Measurements from ENCODE around the gene CST7. TPM values are rescaled to one million over a fixed set of nuclear protein-coding genes. Genes with fewer than 3 reads are reported as not detected.
A peak's percentile ranks its signal among the peaks of the same experiment; 100 is the strongest.

Gene CST7
- total RNA-seq, 1 donor from 2014 or later = not detected

DNA sequence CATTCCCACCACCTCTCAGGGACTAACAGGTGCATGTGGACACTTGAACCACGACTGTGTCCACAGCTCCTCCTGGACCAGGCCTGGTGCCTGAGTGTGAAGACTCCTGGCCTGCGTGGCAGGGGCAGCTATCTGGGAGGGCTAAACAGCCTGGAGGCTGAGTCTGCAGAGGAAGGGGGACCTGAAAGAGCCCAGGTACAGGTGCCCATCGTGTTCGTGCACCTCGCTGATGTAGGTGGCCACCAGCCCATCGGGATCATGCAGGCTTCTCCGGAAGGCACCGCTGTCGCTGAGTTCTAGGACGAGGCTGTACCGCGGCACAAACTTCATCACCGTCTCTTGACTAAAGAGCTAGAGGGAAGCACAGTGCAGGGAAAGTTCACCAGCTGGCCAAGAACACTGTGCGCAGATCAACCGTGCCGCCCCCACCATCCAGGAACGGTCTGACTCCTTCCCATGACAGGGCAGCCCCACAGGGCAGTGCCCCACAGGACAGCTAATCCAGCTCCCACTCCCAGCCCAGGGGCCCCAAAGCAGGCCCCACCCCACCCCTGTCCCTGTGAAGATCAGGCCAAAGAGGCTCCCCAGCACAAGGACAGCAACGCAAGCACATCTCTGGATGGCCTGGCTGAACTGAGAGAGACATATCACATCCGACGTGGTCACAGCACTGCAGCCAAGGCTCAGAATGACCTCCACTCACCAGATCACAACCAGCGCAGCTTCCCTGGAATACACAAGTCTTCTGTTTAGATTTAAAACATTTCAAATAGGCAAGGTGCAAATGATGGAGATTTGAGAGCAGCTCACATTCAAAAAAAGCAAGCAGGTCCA is 14.8 kb downstream of the CST7 start:
- Histone ChIP-seq H3K4me3 (no peak overlapping the region), H3K79me2 (ENCODE audit: low read depth) (no peaks in the 10 kb centered on the region), H3F3A (ENCODE audit: low read depth) (no peaks in the 10 kb centered on the region), H4K20me1 (ENCODE audit: low read depth) (no peaks in the 10 kb centered on the region), H3K27me3 (no peaks in the 10 kb centered on the region), H3K36me3 (no peaks in the 10 kb centered on the region), H3K9me3 (ENCODE audit: low read depth) (no peaks in the 10 kb centered on the region), H3K9ac (no peak overlapping the region), H3K4me2 (no peak overlapping the region), H2AFZ (replicated peaks) (no peak overlapping the region), H3K27ac (no peak overlapping the region), H3K4me1 (no peaks in the 10 kb centered on the region)
- Mint-ChIP-seq H3K4me1 (no peaks in the 10 kb centered on the region), H3K9me3 (no peaks in the 10 kb centered on the region), H3K27ac (peak overlapping the region; percentile 1), H3K27me3 (ENCODE audit: insufficient read depth, low read depth) (peaks cover 6% of the 10 kb centered on the region), H3K4me3 (no peak overlapping the region), H3K36me3 (peaks cover 28% of the 10 kb centered on the region)
- no peak for DNase-seq (ENCODE audit: low spot score)
- no peak for TF ChIP-seq EZH2 (IDR thresholded peaks at IDR 0.05)
- TF ChIP-seq EZH2phosphoT487 (IDR thresholded peaks at IDR 0.05) = no peak
- TF ChIP-seq, protein P1, sequence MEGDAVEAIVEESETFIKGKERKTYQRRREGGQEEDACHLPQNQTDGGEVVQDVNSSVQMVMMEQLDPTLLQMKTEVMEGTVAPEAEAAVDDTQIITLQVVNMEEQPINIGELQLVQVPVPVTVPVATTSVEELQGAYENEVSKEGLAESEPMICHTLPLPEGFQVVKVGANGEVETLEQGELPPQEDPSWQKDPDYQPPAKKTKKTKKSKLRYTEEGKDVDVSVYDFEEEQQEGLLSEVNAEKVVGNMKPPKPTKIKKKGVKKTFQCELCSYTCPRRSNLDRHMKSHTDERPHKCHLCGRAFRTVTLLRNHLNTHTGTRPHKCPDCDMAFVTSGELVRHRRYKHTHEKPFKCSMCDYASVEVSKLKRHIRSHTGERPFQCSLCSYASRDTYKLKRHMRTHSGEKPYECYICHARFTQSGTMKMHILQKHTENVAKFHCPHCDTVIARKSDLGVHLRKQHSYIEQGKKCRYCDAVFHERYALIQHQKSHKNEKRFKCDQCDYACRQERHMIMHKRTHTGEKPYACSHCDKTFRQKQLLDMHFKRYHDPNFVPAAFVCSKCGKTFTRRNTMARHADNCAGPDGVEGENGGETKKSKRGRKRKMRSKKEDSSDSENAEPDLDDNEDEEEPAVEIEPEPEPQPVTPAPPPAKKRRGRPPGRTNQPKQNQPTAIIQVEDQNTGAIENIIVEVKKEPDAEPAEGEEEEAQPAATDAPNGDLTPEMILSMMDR (IDR thresholded peaks at IDR 0.05) = no peak

DNA sequence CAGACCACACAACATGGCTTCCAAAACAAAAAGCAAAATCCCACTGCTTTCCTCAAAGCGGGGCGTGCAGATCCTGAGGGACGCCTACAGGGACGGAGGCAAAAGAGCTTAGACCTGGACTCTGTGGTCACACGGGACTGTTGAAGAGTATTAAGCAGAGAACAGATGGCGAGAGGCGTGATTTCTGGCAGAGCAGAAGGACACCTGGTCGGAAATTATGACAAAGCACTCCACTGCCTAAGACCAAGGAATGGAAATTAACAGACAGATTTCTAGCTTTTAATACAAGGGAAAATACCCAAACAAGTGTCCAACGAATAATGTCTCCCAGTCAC is 15.4 kb downstream of the CST7 start:
- H3K4me3 ChIP-seq = no peak overlapping the region
- no peaks in the 10 kb centered on the region for H3K27me3 ChIP-seq
- TF ChIP-seq EZH2phosphoT487 (IDR thresholded peaks at IDR 0.05) (no peak), EZH2 (IDR thresholded peaks at IDR 0.05) (no peak)
- TF ChIP-seq, protein P1 (IDR thresholded peaks at IDR 0.05) = no peak
- Mint-ChIP-seq H3K4me3 (no peak overlapping the region), H3K4me1 (no peaks in the 10 kb centered on the region), H3K27ac (peak overlapping the region; percentile 1), H3K27me3 (ENCODE audit: insufficient read depth, low read depth) (peaks cover 6% of the 10 kb centered on the region), H3K9me3 (no peaks in the 10 kb centered on the region), H3K36me3 (peaks cover 28% of the 10 kb centered on the region)
- DNase-seq (ENCODE audit: low spot score) = no peak
- no peak overlapping the region for H3K4me2 ChIP-seq
- H3K27ac ChIP-seq = no peak overlapping the region
- H3K36me3 ChIP-seq = no peaks in the 10 kb centered on the region
- no peaks in the 10 kb centered on the region for H4K20me1 ChIP-seq (ENCODE audit: low read depth)
- no peaks in the 10 kb centered on the region for H3K79me2 ChIP-seq (ENCODE audit: low read depth)
- H3K9me3 ChIP-seq (ENCODE audit: low read depth) = no peaks in the 10 kb centered on the region
- H3F3A ChIP-seq (ENCODE audit: low read depth) = no peaks in the 10 kb centered on the region
- no peak overlapping the region for H2AFZ ChIP-seq (replicated peaks)
- H3K9ac ChIP-seq = no peak overlapping the region
- H3K4me1 ChIP-seq = no peaks in the 10 kb centered on the region

DNA sequence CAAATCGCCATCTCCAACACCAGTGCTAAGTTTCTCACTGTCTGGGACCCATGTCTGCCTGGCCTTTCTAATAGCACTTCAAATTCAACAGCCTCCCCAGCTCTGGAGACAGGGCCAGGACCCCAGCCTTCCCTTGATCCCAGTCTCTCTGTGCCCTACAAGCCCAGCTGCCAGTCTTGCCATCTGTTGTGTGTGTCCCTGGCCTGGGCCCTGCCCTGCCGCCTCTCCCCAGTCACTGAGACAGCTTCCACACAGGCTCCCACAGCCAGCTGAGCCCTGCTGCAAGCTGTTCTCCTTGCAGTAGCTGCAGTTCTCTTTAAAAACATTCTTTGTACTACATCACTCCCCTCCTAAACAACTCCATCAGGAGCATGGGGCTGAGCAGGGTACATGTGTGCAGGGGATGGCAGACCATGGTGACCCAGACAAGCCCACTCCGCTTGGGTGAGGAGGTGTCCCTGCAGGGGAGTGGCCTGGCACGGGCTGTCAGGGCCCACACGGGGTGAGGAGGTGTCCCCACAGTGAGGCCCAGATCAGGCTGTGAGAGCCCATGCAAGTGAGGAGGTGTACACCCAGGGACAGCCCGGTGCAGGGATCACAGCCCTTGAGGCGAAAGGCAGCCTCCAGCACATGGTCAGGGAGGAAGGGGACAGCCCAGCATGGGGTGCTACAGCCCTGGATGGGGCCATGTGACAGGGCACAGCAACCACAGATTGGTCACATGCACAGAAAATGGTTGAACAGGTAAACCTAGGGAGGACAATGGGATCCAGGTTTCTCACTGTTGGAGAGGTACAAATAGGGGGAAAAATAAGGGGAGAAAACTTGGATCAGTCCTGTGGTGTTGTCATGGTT is 16.2 kb downstream of the CST7 start:
- no peak overlapping the region for H3K27ac Mint-ChIP-seq

More for the DNA sequence above, 16.2 kb downstream of the CST7 start:
- H2AFZ ChIP-seq (replicated peaks) = no peak overlapping the region
- Mint-ChIP-seq H3K27me3 (ENCODE audit: insufficient read depth, low read depth) (peaks cover 6% of the 10 kb centered on the region), H3K4me3 (no peak overlapping the region), H3K9me3 (no peaks in the 10 kb centered on the region), H3K4me1 (no peaks in the 10 kb centered on the region), H3K36me3 (peaks cover 33% of the 10 kb centered on the region)
- DNase-seq (ENCODE audit: low spot score) = no peak
- no peaks in the 10 kb centered on the region for H3K27me3 ChIP-seq
- no peaks in the 10 kb centered on the region for H3K36me3 ChIP-seq
- no peak overlapping the region for H3K4me2 ChIP-seq
- no peaks in the 10 kb centered on the region for H3F3A ChIP-seq (ENCODE audit: low read depth)
- no peaks in the 10 kb centered on the region for H3K9me3 ChIP-seq (ENCODE audit: low read depth)
- H4K20me1 ChIP-seq (ENCODE audit: low read depth) = no peaks in the 10 kb centered on the region
- TF ChIP-seq EZH2 (IDR thresholded peaks at IDR 0.05) (no peak), EZH2phosphoT487 (IDR thresholded peaks at IDR 0.05) (no peak)
- TF ChIP-seq, protein P1 (IDR thresholded peaks at IDR 0.05) = no peak
- no peaks in the 10 kb centered on the region for H3K79me2 ChIP-seq (ENCODE audit: low read depth)
- H3K4me1 ChIP-seq = no peaks in the 10 kb centered on the region
- H3K4me3 ChIP-seq = no peak overlapping the region
- no peak overlapping the region for H3K9ac ChIP-seq
- H3K27ac ChIP-seq = no peak overlapping the region
